GM18520 (cell line): Measurements from ENCODE around the gene WDR82.
"Not testable (repeated sequence)": the region's sequence is repeated elsewhere in the genome, so short reads cannot be mapped to it uniquely, and the experiment has no call there.

ENCODE experiments used
- ATAC-seq: cut with Tn5 transposase; IDR thresholded peaks from one replicate; pipeline ENCODE4 v1.9.1; 2021; ENCODE audit not compliant: unreplicated experiment

The WDR82 gene

GRCh38 chr3:52290596-52291507 lies 12.4 kb upstream of the WDR82 start:
- no peak for ATAC-seq

GRCh38 chr3:52289747-52290595 lies 11.5 kb upstream of the WDR82 start:
- no peak for ATAC-seq

- ATAC-seq, result no peak
Observed at GRCh38 chr3:52289338-52289746, 10.9 kb upstream of the WDR82 start.

DNA sequence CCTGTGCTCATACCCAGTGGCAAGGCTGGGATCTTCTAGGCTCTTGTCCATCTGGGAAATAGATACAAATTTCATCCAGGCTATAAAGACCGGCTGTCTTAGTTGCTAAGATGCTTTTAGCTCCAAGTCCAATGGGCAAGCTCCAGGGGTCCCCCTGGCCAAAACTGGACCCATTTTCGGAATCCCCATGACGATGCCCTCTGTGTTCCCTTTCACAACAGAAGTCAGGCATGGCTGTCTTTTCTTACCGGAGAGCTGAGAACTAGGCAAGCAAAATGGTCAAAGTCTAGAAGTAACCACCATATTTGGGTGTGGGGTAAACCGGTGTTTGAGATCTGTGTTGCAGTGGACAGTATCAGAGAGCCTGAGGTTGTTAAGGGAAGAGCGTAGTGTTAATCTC lies 10.2 kb upstream of the WDR82 start:
- no peak for ATAC-seq

GRCh38 chr3:52286777-52287110 lies 8.3 kb upstream of the WDR82 start:
- ATAC-seq, result no peak

GRCh38 chr3:52284051-52284450 lies 5.6 kb upstream of the WDR82 start:
- not testable (repeated sequence) for ATAC-seq

DNA sequence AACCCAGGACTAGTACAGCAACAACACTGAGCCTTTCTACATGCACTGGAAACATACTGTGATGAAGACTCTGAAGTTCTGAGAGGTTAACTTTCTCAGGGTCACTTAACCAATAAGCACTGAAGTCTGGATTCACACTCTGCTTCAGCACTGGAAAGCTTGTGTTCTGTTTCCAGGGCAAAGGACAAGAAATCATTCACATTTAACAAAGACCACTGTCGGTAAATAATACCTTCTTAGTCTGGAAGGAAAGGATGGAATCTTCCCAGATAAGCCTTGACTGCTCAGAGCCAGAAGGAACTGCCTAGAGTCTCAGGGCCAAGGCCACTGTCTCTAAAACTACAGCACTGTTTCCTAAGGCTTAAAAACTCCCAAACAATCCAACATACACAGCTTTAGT lies 4.9 kb upstream of the WDR82 start:
- no peak for ATAC-seq

GRCh38 chr3:52281981-52282801 lies 3.7 kb upstream of the WDR82 start:
- ATAC-seq, result no peak

DNA sequence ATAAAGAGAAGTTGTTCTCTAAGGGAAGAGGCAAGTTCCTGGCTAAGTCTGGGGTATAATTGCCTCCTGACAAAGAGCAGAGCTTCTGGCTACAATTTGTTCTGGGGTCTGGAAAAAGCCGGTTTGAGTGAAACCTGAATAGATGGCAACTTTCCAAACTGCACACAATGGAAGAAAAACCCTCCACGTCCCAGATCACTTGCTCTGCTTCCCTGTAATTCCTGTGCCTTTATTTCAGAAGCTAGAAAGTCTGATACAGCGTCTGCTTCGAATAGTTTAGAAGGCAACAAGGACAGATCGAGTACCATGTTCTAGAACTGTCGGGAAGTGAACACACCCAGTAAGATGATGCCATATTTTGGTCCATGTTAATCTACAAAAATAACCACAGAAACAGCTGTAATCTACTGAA lies 1.6 kb upstream of the WDR82 start:
- no peak for ATAC-seq

DNA sequence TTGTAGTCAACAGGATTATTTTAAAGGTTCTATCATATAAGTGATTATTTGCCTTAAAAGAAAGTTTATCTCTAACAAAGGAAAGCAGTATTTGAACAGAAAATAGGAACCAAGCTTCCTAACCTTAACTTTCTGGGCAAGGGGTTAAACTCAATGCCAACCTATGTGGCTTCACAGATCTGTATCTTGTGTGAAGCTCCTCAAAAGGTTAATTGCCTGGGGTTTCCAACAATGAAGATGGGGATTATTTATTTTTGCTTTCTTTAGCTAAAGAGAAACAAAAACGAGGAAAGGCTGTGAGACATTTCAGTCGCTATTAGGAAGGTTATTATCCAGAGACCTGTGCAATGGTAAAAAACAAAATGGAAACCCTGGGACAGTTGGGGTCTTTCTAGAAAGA lies 1.1 kb upstream of the WDR82 start:
- no peak for ATAC-seq

DNA sequence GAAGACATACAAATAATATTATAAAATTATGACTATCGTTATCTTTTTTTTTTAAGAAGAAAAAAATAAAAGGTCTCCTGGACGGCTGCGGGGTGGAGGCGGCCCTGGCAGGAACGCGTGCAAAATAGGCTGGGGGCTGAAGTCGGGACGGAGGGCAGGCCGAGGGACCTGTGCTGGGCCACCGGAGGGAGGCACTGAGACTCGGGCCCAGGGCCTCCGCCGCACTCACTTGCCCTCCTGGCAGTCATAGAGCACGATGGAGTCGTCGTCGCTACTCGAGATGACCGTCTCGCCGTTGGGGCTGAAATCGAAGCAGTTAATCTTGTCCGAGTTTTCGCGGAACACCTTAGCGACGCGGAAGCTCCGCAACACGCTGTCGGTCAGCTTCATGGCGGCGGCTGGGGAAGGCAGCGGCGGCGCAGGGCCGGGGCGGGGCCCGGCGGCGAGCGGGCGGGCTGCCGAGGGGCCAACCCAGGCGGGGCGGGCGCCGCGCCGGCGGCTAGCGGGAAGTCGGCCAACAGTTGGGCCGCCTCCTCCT lies 408 bp downstream of the WDR82 start:
- peak; percentile 68 for ATAC-seq

DNA sequence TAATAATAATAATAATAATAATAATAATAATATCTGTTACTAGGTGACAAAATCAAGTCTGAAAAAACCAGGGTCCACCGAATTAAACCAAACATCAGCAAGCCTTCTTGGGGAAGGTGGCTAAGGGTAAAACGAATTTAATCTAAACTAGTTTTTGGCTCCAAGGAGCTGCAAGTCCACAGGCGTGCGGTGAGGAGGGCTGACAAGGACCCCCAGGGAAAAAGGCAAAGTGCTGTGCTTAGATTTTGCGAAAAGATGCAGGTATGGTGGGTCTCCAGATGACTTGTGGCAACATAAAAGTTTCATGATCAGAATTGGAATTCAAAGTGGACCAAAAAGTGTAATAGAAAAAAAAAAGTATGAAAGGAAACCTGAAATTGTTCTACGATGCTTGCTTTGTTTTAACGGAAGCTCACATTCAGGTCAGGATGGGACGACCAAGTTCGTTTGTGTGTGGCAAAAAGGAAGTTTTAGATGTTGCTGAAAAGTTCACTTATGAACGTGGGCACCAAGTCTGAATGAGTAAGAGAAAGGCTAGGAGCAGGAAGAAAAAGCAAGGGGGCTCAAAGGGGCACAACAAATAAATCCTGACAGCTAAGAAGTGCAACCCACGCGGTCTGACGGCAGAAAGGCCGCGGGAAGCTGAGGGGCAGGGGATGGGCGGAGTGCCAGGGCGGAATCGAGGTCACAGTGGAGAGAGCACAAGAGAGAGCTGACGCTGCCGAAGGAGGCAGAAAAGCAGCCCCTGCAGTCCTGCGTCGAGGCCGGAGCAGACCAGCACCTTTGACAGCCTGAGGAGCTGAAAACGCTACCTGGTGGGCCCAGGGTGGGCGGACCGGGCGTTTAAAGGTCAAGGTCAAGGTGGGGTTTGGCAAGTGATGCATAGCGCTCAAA lies 1.1 kb downstream of the WDR82 start:
- ATAC-seq, result no peak

DNA sequence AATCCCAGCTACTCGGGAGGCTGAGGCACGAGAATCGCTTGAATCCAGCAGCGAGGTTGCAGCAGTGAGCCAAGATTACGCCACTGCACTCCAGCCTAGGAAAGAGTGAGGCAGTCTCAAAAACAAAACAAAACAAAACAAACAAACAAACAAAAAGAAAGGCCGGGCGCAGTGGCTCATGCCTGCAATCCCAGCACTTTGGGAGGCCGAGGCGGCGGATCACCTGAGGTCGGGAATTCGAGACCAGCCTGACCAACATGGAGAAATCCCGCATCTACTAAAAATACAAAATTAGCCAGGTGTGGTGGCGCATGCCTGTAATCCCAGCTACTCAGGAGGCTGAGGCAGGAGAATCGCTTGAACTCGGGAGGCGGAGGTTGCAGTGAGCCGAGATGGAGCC lies 3.7 kb downstream of the WDR82 start:
- ATAC-seq, result not testable (repeated sequence)

DNA sequence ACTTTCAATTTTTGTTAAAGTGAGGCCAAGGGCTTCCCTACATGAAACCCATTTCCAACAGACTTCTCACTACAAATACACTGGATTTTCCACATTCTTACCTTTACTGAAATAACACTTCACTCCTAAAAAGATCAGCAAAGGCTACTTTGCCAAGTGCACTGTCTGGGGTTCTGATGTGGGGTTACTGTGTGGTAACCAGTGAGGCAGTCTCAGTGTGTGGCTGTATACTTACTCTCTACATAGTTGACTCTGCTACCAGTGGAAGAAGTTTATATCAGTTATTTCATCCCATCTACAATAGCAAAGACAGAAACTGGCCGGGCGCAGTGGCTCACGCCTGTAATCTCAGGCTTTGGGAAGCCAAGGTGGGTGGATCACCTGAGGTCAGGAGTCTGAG lies 5.6 kb downstream of the WDR82 start:
- ATAC-seq, result no peak

DNA sequence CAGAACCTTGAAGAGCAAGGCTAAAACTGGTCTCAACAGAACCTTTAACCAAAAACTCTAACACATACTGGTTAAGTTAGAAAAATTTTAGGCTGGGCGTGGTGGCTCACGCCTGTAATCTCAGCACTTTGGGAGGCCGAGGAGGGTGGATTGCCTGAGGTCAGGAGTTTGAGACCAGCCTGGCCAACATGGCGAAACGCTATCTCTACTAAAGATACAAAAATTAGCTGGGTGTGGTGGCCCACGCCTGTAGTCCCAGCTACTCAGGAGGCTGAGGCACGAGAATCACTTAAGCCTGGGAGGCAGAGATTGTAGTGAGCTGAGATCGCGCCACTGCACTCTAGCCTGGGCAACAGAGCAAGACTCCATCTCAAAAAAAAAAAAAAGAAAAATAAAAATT lies 6.3 kb downstream of the WDR82 start:
- not testable (repeated sequence) for ATAC-seq

DNA sequence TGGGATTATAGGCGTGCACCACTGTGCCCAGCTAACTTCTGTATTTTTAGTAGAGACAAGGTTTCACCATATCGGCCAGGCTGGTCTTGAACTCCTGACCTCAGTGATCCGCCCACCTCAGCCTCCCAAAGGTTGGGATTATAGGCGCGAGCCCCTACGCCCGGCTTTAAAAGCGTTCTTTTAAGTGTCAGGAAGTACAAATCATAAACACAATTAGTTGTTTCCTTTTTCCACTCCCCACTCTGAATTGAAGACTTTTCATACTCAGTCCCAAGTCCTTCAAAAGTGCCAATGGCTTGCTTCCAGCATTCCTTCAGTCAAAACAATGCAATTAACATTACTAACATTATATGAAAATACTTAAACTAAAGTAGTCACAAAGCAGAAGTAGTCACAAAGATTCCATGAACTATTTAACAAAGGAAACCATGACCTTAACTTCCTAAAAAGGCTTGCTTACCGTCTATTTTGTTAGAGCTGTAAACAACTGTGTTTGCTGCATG lies 8.1 kb downstream of the WDR82 start:
- ATAC-seq, result no peak

GRCh38 chr3:52269776-52270175 lies 8.7 kb downstream of the WDR82 start:
- ATAC-seq, result no peak

- no peak for ATAC-seq
Observed at GRCh38 chr3:52268036-52268435, 10.4 kb downstream of the WDR82 start.

DNA sequence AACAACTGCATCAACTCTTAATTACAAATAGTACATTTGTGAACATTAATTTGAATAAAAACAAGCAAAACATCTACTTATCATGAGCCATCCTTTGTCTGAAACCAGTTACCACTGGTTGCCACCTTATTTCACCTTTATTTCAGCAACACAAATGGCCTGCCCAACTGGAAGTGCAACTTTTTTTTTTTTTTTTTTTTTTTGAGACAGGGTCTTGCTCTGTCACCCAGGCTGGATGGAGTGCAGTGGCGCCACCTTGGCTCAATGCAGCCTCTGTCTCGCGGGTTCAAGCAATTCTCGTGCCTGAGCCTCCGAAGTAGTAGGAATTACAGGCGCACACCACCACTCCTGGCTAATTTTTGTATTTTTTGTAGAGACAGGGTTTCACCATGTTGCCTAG lies 13.1 kb downstream of the WDR82 start:
- no peak for ATAC-seq

GRCh38 chr3:52262447-52262846 lies 16.0 kb downstream of the WDR82 start:
- ATAC-seq, result no peak
